GM12892 (cell line): ENCODE data around the gene POLR2B.
"Not testable (repeated sequence)": the region's sequence is repeated elsewhere in the genome, so short reads cannot be mapped to it uniquely, and the experiment has no call there.

ENCODE experiments used
- DNase-seq: peaks from one replicate; pipeline ENCODE4 v3.0.0; 2011; ENCODE audit not compliant: insufficient read length
- FAIRE-seq: peaks from 2 replicates; lab custom pipeline; 2011; peaks lifted over from hg19 to GRCh38; lab: Jason Lieb, UNC
- POLR2A ChIP-seq: IDR thresholded peaks from 2 replicates; pipeline ENCODE4 v1.6.1; 2011; ENCODE audit warnings: low read depth, low read length, control low read depth
- POLR2AphosphoS5 ChIP-seq: IDR thresholded peaks from 2 replicates; pipeline ENCODE4 v1.6.1; 2011; ENCODE audit warnings: low read depth, low read length, control low read depth
- TAF1 ChIP-seq: IDR thresholded peaks from 2 replicates; pipeline ENCODE4 v1.6.1; 2011; ENCODE audit warnings: low read depth, mild to moderate bottlenecking, control low read depth, low read length, borderline replicate concordance

Gene POLR2B

GRCh38 chr4:57043347-57044251, 64.9 kb downstream of the POLR2B start:
- DNase-seq (no peak), FAIRE-seq (no peak)
- no peak for TF ChIP-seq POLR2A
- no peak for TF ChIP-seq TAF1
- no peak for TF ChIP-seq POLR2AphosphoS5

DNA sequence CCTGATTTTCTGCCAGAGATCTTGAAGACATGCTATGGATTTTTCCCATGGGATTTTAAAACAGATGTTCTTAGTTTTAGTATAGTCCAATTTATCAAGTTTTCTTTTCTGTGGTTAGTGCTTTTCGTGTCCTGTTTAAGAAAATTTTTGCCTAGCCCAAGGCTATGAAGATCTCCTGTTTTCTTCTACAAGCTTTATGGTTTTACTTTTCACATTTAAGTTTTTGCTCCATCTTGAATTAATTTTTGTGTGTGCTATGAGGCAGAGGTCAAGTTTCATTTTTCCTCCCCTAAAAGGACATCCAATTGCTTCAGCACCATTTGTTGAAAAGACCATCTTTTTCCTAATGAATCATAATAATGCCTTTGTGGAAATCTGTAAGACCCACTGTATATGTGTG, 65.6 kb downstream of the POLR2B start:
- no peak for FAIRE-seq
- no peak for TF ChIP-seq TAF1
- no peak for TF ChIP-seq POLR2A
- TF ChIP-seq POLR2AphosphoS5 = no peak
- DNase-seq = no peak

GRCh38 chr4:57044996-57045395, 66.3 kb downstream of the POLR2B start:
- DNase-seq (no peak), FAIRE-seq (no peak)
- TF ChIP-seq TAF1 = no peak
- TF ChIP-seq POLR2AphosphoS5 = no peak
- TF ChIP-seq POLR2A = no peak

GRCh38 chr4:57047046-57047445, 68.3 kb downstream of the POLR2B start:
- DNase-seq, FAIRE-seq: not testable (repeated sequence)

- FAIRE-seq (no peak), DNase-seq (no peak)
Measured at GRCh38 chr4:57048590-57049304, 70.1 kb downstream of the POLR2B start.

DNA sequence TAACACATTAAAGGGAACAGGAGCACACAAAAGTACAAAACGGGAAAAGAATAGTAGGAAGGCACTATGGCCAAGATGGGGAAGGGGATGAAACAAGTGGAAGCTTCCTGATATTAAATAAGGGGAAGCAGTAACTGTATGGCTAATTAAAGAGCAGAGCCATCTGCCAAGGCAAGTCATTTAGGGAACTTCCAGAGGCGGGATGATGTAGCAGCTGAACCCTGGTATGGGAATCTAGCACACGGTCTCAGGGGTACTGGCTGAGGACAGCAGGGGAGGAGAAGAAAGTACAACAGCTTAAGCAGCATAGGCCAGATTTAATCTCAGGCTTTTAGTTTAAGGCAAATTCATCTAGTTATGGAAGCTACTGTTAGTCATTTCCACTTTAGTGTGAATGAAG, 72.4 kb downstream of the POLR2B start:
- no peak for DNase-seq
- FAIRE-seq = no peak
- no peak for TF ChIP-seq POLR2A
- no peak for TF ChIP-seq POLR2AphosphoS5
- no peak for TF ChIP-seq TAF1

More at GRCh38 chr4:57048590-57049304, 70.1 kb downstream of the POLR2B start:
- no peak for TF ChIP-seq POLR2AphosphoS5
- TF ChIP-seq POLR2A = no peak
- TF ChIP-seq TAF1 = no peak

GRCh38 chr4:57051524-57051923, 72.8 kb downstream of the POLR2B start:
- no peak for TF ChIP-seq POLR2A
- TF ChIP-seq POLR2AphosphoS5 = no peak
- no peak for TF ChIP-seq TAF1
- FAIRE-seq (no peak), DNase-seq (no peak)

- no peak for TF ChIP-seq TAF1
- DNase-seq (no peak), FAIRE-seq (no peak)
Measured at GRCh38 chr4:57053508-57053907, 74.8 kb downstream of the POLR2B start.

GRCh38 chr4:57055886-57056285, 77.2 kb downstream of the POLR2B start:
- no peak for DNase-seq
- no peak for FAIRE-seq
- TF ChIP-seq POLR2A = no peak
- no peak for TF ChIP-seq TAF1
- TF ChIP-seq POLR2AphosphoS5 = no peak

DNA sequence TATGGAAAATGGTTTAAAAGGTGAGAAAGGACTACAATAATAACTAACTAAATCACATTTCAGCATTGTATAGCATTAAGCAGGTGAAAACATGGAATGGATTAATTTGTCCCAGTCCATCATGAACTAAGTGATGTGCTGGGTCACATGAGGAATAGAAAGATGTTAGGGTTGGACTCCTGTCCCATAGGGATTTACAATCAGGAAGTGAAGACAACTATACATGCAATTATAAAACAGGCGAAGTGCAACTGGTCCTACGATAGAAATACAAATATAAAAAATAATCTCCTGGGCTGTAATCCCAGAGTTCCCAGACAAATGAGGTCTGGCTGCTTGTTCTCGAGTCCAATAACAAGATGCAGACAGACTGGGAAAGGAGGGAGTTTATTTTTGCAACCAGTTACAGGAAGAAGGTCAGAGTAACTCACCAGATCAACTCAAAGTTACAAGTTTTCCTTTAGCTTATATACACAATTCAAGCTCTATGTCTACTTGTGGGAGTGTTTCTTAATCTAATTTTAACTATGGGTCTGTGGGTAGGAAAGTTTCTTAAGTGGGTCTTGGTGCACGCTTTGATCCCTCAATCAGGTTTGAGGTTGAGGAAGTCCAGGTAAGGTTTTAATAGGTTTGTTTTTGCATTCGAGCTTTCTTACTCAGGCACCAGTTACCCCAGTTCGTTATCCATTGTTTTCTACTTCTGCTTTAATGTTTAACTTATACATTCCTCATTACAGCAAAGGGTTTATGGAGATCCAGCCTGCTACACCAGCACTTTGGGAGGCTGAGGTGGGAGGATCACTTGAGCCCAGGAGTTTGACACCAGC, 81.4 kb downstream of the POLR2B start:
- TF ChIP-seq TAF1 (no peak), POLR2A (no peak), POLR2AphosphoS5 (no peak)
- DNase-seq = no peak
- no peak for FAIRE-seq

DNA sequence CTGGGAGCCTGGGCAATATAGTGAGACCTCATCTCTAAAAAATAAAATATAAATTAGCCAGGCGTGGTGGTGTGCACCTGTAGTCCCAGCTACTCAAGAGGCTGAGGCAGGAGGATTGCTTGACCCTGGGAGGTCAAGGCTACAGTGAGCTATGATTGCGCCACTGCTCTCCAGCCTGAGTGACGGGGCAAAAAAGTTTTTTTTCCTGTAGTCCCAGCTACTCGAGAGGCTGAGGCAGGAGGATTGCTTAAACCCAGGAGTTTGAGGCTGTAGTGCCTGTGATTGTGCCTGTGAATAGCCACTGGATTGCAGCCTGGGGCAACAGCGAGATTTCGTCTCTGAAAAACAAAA, 82.0 kb downstream of the POLR2B start:
- DNase-seq, FAIRE-seq: not testable (repeated sequence)
